ENCODE data around the gene TTC13. TPM values are rescaled to one million over a fixed set of nuclear protein-coding genes. Genes with fewer than 3 reads are reported as not detected.

Gene TTC13
- total RNA-seq, 1 experiment from 2014 or later = 30.1 TPM

DNA sequence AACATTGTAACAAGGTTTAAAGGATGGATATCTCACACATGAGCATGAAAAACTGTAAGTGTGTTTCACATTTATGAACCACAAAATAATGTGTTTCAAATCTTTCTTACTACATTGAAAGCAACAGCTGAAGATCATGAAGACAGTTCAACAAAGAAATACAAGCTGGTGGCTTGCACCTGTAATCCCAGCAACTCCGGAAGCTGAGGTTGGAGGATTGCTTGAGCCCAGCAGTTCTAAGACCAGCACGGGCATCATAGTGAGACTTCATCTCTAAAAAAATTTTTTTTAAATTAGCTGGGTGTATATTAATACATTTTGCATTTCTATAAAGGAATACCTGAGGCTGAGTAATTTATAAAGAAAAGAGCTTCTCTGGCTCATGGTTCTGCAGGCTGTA is 83.2 kb downstream of the TTC13 start:
- ChIA-PET POLR2A (ENCODE audit: low non-redundant PET) (no interaction called here), CTCF (no interaction called here)
- Histone ChIP-seq H3K27ac (ENCODE audit: low read depth, low read length, poor library complexity, severe bottlenecking) (no peak overlapping the region), H3K4me3 (ENCODE audit: low read depth, low read length, poor library complexity, severe bottlenecking) (no peak overlapping the region), H3K4me1 (ENCODE audit: insufficient read depth, low read length, poor library complexity, severe bottlenecking) (no peaks in the 10 kb centered on the region), H3K36me3 (ENCODE audit: insufficient read depth, low read length, poor library complexity, severe bottlenecking) (no peaks in the 10 kb centered on the region), H3K27me3 (replicated peaks; ENCODE audit: insufficient read depth, low read depth, low read length, poor library complexity) (no peaks in the 10 kb centered on the region), H3K9me3 (ENCODE audit: low read depth, low read length, poor library complexity, severe bottlenecking) (no peaks in the 10 kb centered on the region)
- TF ChIP-seq EZH2 (IDR thresholded peaks at IDR 0.05; ENCODE audit: borderline replicate concordance, low read depth, low read length, poor library complexity, severe bottlenecking) = no peak
- TF ChIP-seq, protein P1, sequence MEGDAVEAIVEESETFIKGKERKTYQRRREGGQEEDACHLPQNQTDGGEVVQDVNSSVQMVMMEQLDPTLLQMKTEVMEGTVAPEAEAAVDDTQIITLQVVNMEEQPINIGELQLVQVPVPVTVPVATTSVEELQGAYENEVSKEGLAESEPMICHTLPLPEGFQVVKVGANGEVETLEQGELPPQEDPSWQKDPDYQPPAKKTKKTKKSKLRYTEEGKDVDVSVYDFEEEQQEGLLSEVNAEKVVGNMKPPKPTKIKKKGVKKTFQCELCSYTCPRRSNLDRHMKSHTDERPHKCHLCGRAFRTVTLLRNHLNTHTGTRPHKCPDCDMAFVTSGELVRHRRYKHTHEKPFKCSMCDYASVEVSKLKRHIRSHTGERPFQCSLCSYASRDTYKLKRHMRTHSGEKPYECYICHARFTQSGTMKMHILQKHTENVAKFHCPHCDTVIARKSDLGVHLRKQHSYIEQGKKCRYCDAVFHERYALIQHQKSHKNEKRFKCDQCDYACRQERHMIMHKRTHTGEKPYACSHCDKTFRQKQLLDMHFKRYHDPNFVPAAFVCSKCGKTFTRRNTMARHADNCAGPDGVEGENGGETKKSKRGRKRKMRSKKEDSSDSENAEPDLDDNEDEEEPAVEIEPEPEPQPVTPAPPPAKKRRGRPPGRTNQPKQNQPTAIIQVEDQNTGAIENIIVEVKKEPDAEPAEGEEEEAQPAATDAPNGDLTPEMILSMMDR (conservative IDR thresholded peaks at IDR 0.05; ENCODE audit: low read depth, low read length) = no peak
- intact Hi-C loops (cut with micrococcal nuclease; ENCODE audit: unreplicated experiment) = no loop called here
- no peak for DNase-seq (ENCODE audit: low spot score)
- no TSS peak for BruUV-seq (replicated peaks)

DNA sequence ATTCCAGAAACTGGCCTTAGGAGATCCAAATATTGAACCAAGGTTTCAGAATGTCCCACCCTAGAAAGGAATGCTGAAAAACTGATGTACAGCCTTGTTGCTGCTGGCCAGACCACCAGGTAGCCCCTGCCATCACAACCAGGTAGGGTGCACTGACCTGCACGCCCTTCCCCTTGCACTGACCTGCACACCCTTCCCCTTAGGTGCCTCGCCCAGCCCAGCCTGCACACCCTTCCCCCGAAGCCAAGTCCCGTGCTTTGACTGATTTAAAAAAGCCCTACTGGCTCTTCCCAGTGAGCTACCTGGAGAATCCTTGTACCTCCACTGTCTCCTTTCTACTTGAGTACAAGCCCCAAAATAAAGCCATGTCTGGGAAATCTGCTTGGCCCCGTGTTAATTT is 84.0 kb downstream of the TTC13 start:
- DNase-seq (ENCODE audit: low spot score) = no peak
- TF ChIP-seq, protein P1 (conservative IDR thresholded peaks at IDR 0.05; ENCODE audit: low read depth, low read length) = no peak
- TF ChIP-seq EZH2 (IDR thresholded peaks at IDR 0.05; ENCODE audit: borderline replicate concordance, low read depth, low read length, poor library complexity, severe bottlenecking) = no peak
- no TSS peak for BruUV-seq (replicated peaks)
- Histone ChIP-seq H3K4me3 (ENCODE audit: low read depth, low read length, poor library complexity, severe bottlenecking) (no peak overlapping the region), H3K36me3 (ENCODE audit: insufficient read depth, low read length, poor library complexity, severe bottlenecking) (no peaks in the 10 kb centered on the region), H3K27ac (ENCODE audit: low read depth, low read length, poor library complexity, severe bottlenecking) (no peak overlapping the region), H3K4me1 (ENCODE audit: insufficient read depth, low read length, poor library complexity, severe bottlenecking) (no peaks in the 10 kb centered on the region), H3K9me3 (ENCODE audit: low read depth, low read length, poor library complexity, severe bottlenecking) (no peaks in the 10 kb centered on the region), H3K27me3 (replicated peaks; ENCODE audit: insufficient read depth, low read depth, low read length, poor library complexity) (no peaks in the 10 kb centered on the region)
- CTCF ChIA-PET = no interaction called here
- intact Hi-C loops (cut with micrococcal nuclease; ENCODE audit: unreplicated experiment) = no loop called here
- POLR2A ChIA-PET (ENCODE audit: low non-redundant PET) = no interaction called here

DNA sequence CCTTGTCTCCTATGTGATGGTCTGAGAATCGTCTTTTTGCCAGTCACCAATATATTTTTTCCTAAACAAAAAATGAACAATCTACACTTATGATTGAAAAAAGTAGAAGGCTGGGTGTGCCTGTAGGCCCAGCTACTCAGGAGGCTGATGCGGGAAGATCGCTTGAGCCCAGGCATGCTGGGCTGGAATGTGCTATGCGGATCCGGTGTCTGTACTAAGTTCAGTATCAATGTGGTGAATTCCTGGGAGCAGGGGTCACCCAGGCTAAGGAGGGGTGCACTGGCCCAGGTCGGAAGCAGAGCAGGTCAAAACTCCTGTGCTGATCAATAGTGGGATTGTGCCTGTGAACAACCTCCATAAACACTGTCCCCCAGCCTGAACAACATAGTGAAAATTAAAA is 84.6 kb downstream of the TTC13 start:
- TF ChIP-seq, protein P1 (conservative IDR thresholded peaks at IDR 0.05; ENCODE audit: low read depth, low read length) = no peak
- TF ChIP-seq EZH2 (IDR thresholded peaks at IDR 0.05; ENCODE audit: borderline replicate concordance, low read depth, low read length, poor library complexity, severe bottlenecking) = no peak
- Histone ChIP-seq H3K9me3 (ENCODE audit: low read depth, low read length, poor library complexity, severe bottlenecking) (no peaks in the 10 kb centered on the region), H3K4me1 (ENCODE audit: insufficient read depth, low read length, poor library complexity, severe bottlenecking) (no peaks in the 10 kb centered on the region), H3K4me3 (ENCODE audit: low read depth, low read length, poor library complexity, severe bottlenecking) (no peak overlapping the region), H3K27me3 (replicated peaks; ENCODE audit: insufficient read depth, low read depth, low read length, poor library complexity) (no peaks in the 10 kb centered on the region), H3K36me3 (ENCODE audit: insufficient read depth, low read length, poor library complexity, severe bottlenecking) (no peaks in the 10 kb centered on the region), H3K27ac (ENCODE audit: low read depth, low read length, poor library complexity, severe bottlenecking) (no peak overlapping the region)
- BruUV-seq (replicated peaks) = no TSS peak
- intact Hi-C loops (cut with micrococcal nuclease; ENCODE audit: unreplicated experiment) = no loop called here
- POLR2A ChIA-PET (ENCODE audit: low non-redundant PET) = no interaction called here
- DNase-seq (ENCODE audit: low spot score) = no peak
- CTCF ChIA-PET = no interaction called here
